ENCODE data around the gene CDT1.

Gene CDT1

GRCh38 chr16:88828711-88829110 is 25.1 kb downstream of the CDT1 start:
- no peak for TF ChIP-seq CTCF (IDR thresholded peaks at IDR 0.05; ENCODE audit: borderline replicate concordance, insufficient read depth, low read depth, low read length)

GRCh38 chr16:88830258-88830657 is 26.7 kb downstream of the CDT1 start:
- no peak for TF ChIP-seq CTCF (IDR thresholded peaks at IDR 0.05; ENCODE audit: borderline replicate concordance, insufficient read depth, low read depth, low read length)
- H3K4me3 ChIP-seq (ENCODE audit: low read depth, low read length) = no peak overlapping the region

More at GRCh38 chr16:88828711-88829110, 25.1 kb downstream of the CDT1 start:
- no peak overlapping the region for H3K4me3 ChIP-seq (ENCODE audit: low read depth, low read length)

GRCh38 chr16:88830783-88831182 is 27.2 kb downstream of the CDT1 start:
- no peak overlapping the region for H3K4me3 ChIP-seq (ENCODE audit: low read depth, low read length)

DNA sequence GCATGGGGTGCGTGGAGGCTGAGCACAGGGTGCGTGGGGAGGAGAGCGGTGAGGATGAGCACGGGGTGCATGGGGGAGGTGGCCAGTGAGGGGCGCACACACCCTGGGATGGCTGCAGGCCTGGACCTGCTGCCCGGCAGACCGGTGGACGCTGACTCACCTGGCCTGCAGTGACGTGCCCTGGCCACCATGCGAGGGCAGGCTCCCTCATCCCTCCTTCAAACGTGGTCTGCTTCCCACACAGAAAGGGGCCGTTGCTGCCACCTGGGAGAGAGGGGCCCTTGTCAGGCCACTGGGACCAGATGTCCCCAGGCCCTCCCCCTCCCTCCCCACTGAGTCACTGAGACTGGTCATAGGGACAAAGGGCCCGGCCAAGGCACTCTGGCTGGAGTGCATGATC is 28.2 kb downstream of the CDT1 start:
- TF ChIP-seq CTCF (IDR thresholded peaks at IDR 0.05; ENCODE audit: borderline replicate concordance, insufficient read depth, low read depth, low read length) = no peak

More at GRCh38 chr16:88830783-88831182, 27.2 kb downstream of the CDT1 start:
- TF ChIP-seq CTCF (IDR thresholded peaks at IDR 0.05; ENCODE audit: borderline replicate concordance, insufficient read depth, low read depth, low read length) = no peak

DNA sequence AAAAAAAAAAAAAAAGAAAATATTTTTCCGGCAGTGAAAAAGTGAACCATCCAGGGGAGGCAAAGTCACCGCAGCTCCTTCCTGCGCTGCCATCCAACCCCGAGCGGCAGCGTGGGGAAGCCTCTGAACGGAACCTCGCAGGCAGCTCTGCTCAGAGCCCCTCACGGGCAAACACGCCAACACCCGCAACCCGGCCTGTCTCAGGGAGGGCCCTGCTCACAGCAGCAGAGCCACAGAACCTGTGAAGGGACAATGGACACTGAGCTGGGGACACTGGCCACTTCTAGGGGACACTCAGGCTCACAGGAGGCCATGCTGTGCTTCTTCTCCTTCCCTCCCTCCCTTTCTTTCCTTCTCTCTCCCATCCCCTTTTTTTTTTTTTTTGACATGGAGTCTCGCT is 29.5 kb downstream of the CDT1 start:
- no peak overlapping the region for H3K4me3 ChIP-seq (ENCODE audit: low read depth, low read length)
- TF ChIP-seq CTCF (IDR thresholded peaks at IDR 0.05; ENCODE audit: borderline replicate concordance, insufficient read depth, low read depth, low read length) = no peak

More for the DNA sequence above, 28.2 kb downstream of the CDT1 start:
- H3K4me3 ChIP-seq (ENCODE audit: low read depth, low read length) = no peak overlapping the region

DNA sequence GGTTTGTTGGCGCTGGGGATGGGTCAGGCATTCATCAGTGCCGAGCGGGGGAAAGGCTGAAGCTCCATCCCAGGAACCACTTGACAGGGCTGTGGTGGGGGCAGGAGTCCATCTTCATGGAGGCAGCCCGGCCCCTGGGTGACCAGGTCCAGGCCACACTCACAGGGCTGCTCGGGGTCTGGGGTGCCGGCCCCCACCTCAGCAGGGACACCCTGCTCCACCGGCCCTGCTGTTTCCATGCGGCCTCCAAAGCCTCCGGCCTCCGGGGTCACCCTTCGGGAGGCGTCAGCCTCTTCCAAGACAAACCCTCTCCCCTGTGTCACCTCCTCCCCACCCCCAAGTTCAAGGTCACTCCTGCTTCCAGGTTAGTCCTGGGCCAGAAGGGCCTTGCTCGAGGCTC is 31.1 kb downstream of the CDT1 start:
- no peak for TF ChIP-seq CTCF (IDR thresholded peaks at IDR 0.05; ENCODE audit: borderline replicate concordance, insufficient read depth, low read depth, low read length)
- H3K4me3 ChIP-seq (ENCODE audit: low read depth, low read length) = no peak overlapping the region

- H3K4me3 ChIP-seq (ENCODE audit: low read depth, low read length) = no peak overlapping the region
- no peak for TF ChIP-seq CTCF (IDR thresholded peaks at IDR 0.05; ENCODE audit: borderline replicate concordance, insufficient read depth, low read depth, low read length)
Measured at GRCh38 chr16:88835383-88835782, 31.8 kb downstream of the CDT1 start.
